ENCODE measurements around the gene ID3. TPM values are rescaled to one million over a fixed set of nuclear protein-coding genes. Genes with fewer than 3 reads are reported as not detected.
A peak's percentile ranks its signal among the peaks of the same experiment; 100 is the strongest.

ID3 gene
- total RNA-seq, 1 donor from 2014 or later = 420 TPM

DNA sequence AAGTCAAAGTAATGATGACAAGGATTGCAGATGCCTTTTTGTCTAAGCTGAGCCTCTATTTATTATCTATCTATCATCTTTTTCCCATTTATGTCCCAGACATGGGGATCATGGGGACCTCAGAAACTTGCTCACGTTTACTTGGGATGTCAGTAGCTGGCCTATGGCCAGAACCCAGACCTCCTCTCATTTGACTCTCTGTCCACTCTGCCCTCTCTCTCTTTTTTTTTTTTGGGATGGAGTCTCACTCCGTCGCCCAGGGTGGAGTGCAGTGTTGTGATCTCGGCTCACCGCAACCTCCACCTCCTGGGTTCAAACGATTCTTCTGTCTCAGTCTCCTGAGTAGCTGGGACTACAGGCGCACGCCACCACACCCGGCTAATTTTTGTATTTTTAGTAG, 3.7 kb upstream of the ID3 start:
- no peak overlapping the region for H3K4me3 Mint-ChIP-seq (ENCODE audit: low read depth)
- TF ChIP-seq, protein P1, sequence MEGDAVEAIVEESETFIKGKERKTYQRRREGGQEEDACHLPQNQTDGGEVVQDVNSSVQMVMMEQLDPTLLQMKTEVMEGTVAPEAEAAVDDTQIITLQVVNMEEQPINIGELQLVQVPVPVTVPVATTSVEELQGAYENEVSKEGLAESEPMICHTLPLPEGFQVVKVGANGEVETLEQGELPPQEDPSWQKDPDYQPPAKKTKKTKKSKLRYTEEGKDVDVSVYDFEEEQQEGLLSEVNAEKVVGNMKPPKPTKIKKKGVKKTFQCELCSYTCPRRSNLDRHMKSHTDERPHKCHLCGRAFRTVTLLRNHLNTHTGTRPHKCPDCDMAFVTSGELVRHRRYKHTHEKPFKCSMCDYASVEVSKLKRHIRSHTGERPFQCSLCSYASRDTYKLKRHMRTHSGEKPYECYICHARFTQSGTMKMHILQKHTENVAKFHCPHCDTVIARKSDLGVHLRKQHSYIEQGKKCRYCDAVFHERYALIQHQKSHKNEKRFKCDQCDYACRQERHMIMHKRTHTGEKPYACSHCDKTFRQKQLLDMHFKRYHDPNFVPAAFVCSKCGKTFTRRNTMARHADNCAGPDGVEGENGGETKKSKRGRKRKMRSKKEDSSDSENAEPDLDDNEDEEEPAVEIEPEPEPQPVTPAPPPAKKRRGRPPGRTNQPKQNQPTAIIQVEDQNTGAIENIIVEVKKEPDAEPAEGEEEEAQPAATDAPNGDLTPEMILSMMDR (IDR thresholded peaks at IDR 0.05; ENCODE audit: unreplicated experiment) = no peak
- H3K36me3 Mint-ChIP-seq (ENCODE audit: insufficient read depth) = peaks cover 3% of the 10 kb centered on the region
- no peaks in the 10 kb centered on the region for H3K27me3 Mint-ChIP-seq
- H3K27ac Mint-ChIP-seq = peak overlapping the region; percentile 100
- DNase-seq (ENCODE audit: low spot score, unreplicated experiment) = no peak
- H3K4me1 Mint-ChIP-seq (ENCODE audit: low read depth) = peaks cover 61% of the 10 kb centered on the region
- H3K9me3 Mint-ChIP-seq (ENCODE audit: low read depth) = no peaks in the 10 kb centered on the region

DNA sequence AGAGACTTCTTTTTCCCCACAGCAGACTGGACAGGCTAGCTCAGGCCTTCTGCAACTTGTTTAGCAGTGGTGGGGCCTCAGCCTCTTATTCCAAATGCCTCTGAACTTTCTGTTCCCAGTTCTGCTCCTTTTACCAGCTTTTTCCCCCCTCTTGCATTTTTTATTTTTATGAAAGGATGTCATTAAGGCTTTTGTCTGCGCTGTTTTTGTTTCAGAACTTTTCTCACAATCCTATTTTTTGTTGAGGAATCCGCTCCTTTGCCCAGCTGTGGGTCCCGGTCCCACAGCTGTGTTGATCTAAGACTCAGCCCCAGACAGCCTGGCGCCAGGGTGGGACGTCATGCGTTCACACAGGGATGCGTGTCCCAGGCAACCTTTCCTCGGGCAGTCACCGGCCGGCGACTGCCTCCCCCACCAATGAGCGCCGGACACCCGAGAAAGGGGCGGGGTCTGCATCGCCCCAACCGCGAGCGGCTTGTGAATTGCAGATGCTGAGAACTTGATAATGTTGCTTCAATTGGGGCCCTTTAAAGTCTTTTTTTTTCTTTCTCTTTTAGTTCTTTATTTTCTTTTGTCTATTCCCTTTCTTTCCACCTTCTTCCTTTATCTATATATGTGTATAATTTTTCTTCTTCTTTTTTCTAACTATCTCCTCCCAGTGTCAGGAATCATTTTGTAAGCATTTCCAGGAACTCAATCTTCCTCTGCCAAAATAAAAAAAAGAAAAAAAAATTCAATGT, 3.0 kb upstream of the ID3 start:
- TF ChIP-seq, protein P1 (IDR thresholded peaks at IDR 0.05; ENCODE audit: unreplicated experiment) = no peak
- no peaks in the 10 kb centered on the region for H3K27me3 Mint-ChIP-seq
- H3K36me3 Mint-ChIP-seq (ENCODE audit: insufficient read depth) = peaks cover 10% of the 10 kb centered on the region
- DNase-seq (ENCODE audit: low spot score, unreplicated experiment) = peak; percentile 88
- H3K4me1 Mint-ChIP-seq (ENCODE audit: low read depth) = peaks cover 63% of the 10 kb centered on the region
- H3K27ac Mint-ChIP-seq = peak overlapping the region; percentile 100
- H3K4me3 Mint-ChIP-seq (ENCODE audit: low read depth) = peak overlapping the region; percentile 69
- H3K9me3 Mint-ChIP-seq (ENCODE audit: low read depth) = no peaks in the 10 kb centered on the region

DNA sequence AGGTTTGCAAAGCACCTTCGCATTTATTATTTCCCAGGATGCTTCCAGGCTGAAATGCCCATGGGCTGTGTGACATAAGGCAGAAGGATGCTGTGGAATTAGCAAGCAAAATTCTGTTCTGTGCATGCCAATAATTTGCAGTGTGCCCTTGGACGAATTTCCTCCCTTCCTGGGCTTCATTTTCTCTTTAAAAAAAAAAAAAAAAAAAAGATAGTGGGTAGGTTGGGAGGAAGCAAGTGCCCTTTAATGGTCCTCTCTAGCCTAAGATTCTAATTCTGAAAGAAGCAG, 2.5 kb upstream of the ID3 start:
- no peak for DNase-seq (ENCODE audit: low spot score, unreplicated experiment)
- Mint-ChIP-seq H3K9me3 (ENCODE audit: low read depth) (no peaks in the 10 kb centered on the region), H3K27ac (peak overlapping the region; percentile 100), H3K4me1 (ENCODE audit: low read depth) (peaks cover 67% of the 10 kb centered on the region), H3K27me3 (no peaks in the 10 kb centered on the region), H3K36me3 (ENCODE audit: insufficient read depth) (peaks cover 14% of the 10 kb centered on the region), H3K4me3 (ENCODE audit: low read depth) (peak overlapping the region; percentile 1)
- TF ChIP-seq, protein P1 (IDR thresholded peaks at IDR 0.05; ENCODE audit: unreplicated experiment) = no peak

DNA sequence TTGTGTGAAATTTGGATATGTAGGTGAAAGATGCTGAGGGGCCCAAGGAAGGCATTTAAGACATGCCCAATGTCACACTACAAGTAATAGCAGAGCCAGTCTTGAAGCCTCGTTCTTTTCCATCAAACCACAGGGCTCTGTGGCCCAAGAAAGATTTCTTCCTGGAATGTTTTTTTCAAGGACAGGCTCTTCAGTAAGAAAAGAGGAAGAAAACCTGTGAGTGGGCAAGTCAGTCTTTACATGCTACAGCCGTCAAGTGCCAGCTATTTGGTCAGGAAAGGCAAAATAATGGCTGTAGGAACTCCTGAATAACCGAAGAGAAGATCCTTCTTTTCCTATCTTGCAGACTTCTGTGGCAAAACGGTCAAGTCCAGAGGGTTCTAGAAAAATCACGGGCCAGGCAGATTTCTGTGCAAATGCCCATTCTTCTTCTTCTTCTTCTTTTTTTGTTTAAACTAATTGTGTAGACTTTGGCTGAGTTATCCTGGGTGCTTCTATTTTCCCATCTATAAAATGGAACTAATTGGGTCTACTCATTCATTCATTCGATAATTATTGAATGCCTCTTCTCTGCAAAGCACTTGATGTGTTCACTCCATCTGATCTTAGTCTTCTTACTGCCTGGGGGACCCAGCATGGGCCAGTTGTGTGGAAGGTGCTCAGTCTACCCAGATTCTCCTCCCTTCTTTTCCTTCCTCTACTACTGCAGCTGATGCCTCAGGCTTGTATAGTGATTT, 1.9 kb upstream of the ID3 start:
- H3K4me1 Mint-ChIP-seq (ENCODE audit: low read depth) = peaks cover 69% of the 10 kb centered on the region

DNA sequence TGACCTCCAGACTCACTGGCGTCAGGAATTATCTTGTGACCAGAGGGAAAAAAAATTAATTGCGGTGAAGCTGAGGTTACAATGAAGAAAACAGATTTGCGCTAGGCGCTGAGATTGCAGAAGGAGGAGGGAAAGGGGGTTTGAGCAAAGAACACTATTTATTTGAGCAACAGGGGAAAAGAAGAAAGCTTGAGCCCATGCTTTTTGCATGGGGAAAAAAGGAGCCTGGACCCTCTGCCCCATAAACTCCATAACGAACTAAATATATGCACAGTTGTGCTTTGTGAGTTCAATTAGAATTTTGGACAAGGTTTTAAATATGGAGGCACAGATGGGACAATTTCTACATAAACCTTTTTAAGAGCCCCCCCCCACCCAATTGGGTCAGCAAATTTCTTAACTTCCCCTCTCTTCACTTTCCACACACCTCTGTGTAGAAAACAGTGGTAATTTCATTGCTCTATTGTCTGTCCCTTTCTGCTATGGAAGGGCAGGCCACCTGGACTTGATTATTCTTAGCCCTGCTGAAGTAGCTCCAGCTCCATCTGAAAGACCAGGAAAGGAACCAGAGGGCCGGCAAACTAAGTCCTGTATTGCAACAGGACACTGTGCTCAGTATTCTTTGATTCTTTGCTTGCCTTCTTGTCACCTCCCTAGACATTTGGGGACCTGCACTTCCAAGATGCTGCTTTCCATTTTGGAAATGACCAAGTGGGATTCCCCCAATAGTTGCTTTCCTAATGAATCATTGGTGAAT, 862 bp upstream of the ID3 start:
- Mint-ChIP-seq H3K4me1 (ENCODE audit: low read depth) (peaks cover 71% of the 10 kb centered on the region), H3K36me3 (ENCODE audit: insufficient read depth) (peaks cover 16% of the 10 kb centered on the region), H3K27me3 (no peaks in the 10 kb centered on the region), H3K4me3 (ENCODE audit: low read depth) (peak overlapping the region; percentile 96), H3K27ac (peak overlapping the region; percentile 100), H3K9me3 (ENCODE audit: low read depth) (no peaks in the 10 kb centered on the region)
- DNase-seq (ENCODE audit: low spot score, unreplicated experiment) = no peak
- TF ChIP-seq, protein P1 (IDR thresholded peaks at IDR 0.05; ENCODE audit: unreplicated experiment) = no peak

More for the DNA sequence above, 1.9 kb upstream of the ID3 start:
- TF ChIP-seq, protein P1 (IDR thresholded peaks at IDR 0.05; ENCODE audit: unreplicated experiment) = no peak
- Mint-ChIP-seq H3K27ac (peak overlapping the region; percentile 100), H3K27me3 (no peaks in the 10 kb centered on the region), H3K4me3 (ENCODE audit: low read depth) (peak overlapping the region; percentile 96), H3K9me3 (ENCODE audit: low read depth) (no peaks in the 10 kb centered on the region), H3K36me3 (ENCODE audit: insufficient read depth) (peaks cover 16% of the 10 kb centered on the region)
- no peak for DNase-seq (ENCODE audit: low spot score, unreplicated experiment)
